Gastrocnemius medialis (tissue), 4 donors: Measurements from ENCODE around the gene COL9A3. TPM values are rescaled to one million over a fixed set of nuclear protein-coding genes. Genes with fewer than 3 reads are reported as not detected.

Experiments used
- ATAC-seq, 2 donors: fragments of 150-250 bp; one replicate each; pipeline ENCODE4 v1.9.1; 2016
- DNase-seq, 2 donors: peaks; one replicate each; pipeline ENCODE4 v3.0.0-alpha.2; 2019
- H3K27ac ChIP-seq, 4 donors: fragments of 200-600 bp; sonication (generic); 1 replicate in 1 of 4; 2 replicates in 3 of 4; pipeline ENCODE4 v1.5.1; 2016 to 2018; ENCODE audit warnings: mild to moderate bottlenecking in 2 of 4, moderate library complexity in 1 of 4
- H3K27me3 ChIP-seq, 3 donors: fragments of 200-600 bp; sonication (generic) in 2 of 3; 1 replicate in 1 of 3; 2 replicates in 2 of 3; pipeline versions ENCODE4 v1.5.1 to v1.6.0; 2016 to 2019; ENCODE audit warnings: mild to moderate bottlenecking in 1 of 3, moderate library complexity in 1 of 3
- H3K36me3 ChIP-seq, 2 donors: fragments of 200-600 bp; sonication (generic) in 1 of 2; one replicate each; pipeline ENCODE4 v1.5.1; 2017 to 2018
- H3K4me1 ChIP-seq, 2 donors: fragments of 200-600 bp; sonication (generic) in 1 of 2; one replicate each; pipeline ENCODE4 v1.5.1; 2016 to 2017; ENCODE audit warnings: mild to moderate bottlenecking in 2 of 2
- H3K4me3 ChIP-seq, 4 donors: fragments of 200-600 bp; sonication (generic) in 3 of 4; 1 replicate in 1 of 4; 2 replicates in 3 of 4; pipeline ENCODE4 v1.5.1; 2016 to 2019; ENCODE audit warnings: mild to moderate bottlenecking in 2 of 4
- H3K9me3 ChIP-seq, 3 donors: fragments of 200-600 bp; sonication (generic) in 2 of 3; 1 replicate in 1 of 3; 2 replicates in 2 of 3; pipeline ENCODE4 v1.5.1; 2016 to 2019
- POLR2A ChIP-seq, 2 donors: fragments of 450-650 bp; IDR thresholded peaks; one replicate each; pipeline ENCODE4 v1.6.1; 2017; ENCODE audit warnings: antibody characterized with exemption in 2 of 2, mild to moderate bottlenecking in 2 of 2, moderate library complexity in 2 of 2
- in situ Hi-C, 4 donors: fragments of 200-750 bp; cut with MboI; loops; one replicate each; pipeline versions ENCODE4 v1.15.0 to v1.8.0; 2017; ENCODE audit warnings: low sequenced_read_pairs in 4 of 4
- intact Hi-C: fragments of 100-400 bp; cut with DNase I; formaldehyde crosslinking; loops from one replicate; pipeline ENCODE4 v1.15.1; 2023; ENCODE audit warnings: low total_unique reads
- total RNA-seq, 4 donors: library from RNA; depleted of rRNA; stranded (reverse); fragments of >200 nt; gene quantifications; one replicate each; pipeline versions ENCODE4 v1.1.0 to v1.2.3, GENCODE V29; 2016
- TF ChIP-seq, protein P1 (sequence below), 5 experiments: fragments of 450-650 bp in 3 of 5; fragments of 200-600 bp in 2 of 5; sonication (generic) in 2 of 5; IDR thresholded peaks in 4 of 5; conservative IDR thresholded peaks in 1 of 5; 1 replicate in 4 of 5; 2 replicates in 1 of 5; pipeline ENCODE4 v1.5.1; 2016 to 2019; ENCODE audit warnings: antibody characterized with exemption in 5 of 5, mild to moderate bottlenecking in 3 of 5, moderate library complexity in 3 of 5

COL9A3 gene
- total RNA-seq, 4 donors from 2014 or later = 0.41 to 4.1 (median 1.6) TPM

DNA sequence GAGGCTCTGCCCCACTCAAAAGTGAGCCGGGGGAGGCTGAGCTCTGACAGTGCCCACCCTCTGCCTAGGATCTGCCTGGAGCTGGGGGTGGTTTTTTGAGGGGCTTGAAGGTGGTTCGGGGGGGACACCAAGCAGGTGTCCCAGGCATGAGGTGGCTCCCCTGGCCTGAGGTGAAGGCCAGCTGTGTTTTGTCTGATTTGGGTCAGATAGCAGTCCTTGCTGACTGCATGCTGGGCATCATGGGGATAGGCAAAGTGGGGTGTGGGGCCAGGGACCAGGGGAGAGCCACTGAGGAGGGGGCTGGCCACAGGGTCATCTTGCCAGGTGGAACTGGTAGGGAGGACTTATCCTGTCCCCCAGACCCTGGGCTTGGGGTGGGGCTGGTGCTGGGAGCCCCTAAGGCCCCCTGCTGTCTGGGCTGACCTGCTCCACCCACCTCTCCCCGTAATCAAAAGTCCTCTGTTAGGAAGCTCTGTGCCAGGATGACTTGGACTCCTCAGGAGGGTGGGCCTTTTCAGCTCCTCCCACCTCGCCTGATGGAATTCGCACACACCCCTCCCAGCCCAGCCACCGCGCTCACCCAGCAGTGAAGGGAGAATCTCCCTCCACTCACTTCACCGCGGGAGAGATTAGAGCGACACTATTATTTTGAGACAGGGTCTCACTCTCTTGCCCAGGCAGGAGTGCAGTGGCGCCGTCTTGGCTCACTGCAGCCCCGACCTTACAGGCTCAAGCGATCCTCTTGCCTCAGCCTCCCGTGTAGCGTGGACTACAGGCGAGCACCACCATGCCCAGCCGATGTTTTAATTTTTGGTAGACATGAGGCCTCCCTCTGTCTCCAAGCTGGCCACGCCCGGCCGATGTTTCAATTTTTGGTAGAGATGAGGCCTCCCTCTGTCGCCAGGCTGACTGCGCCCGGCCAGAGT lies 1.5 kb upstream of the COL9A3 start:
- Histone ChIP-seq H3K4me3 (no peak overlapping the region), H3K27ac (no peak overlapping the region), H3K4me1 (peaks cover 14 to 20% of the 10 kb centered on the region in 2 donors), H3K27me3 (peaks cover 44 to 53% (median 53%) of the 10 kb centered on the region in 3 donors), H3K9me3 (no peaks in the 10 kb centered on the region), H3K36me3 (peaks cover 0 to 22% of the 10 kb centered on the region in 2 donors)
- DNase-seq = no peak
- intact Hi-C loops (no loop called here), in situ Hi-C loops (no loop called here)
- no peak for TF ChIP-seq POLR2A (IDR thresholded peaks at IDR 0.05)
- TF ChIP-seq, protein P1, sequence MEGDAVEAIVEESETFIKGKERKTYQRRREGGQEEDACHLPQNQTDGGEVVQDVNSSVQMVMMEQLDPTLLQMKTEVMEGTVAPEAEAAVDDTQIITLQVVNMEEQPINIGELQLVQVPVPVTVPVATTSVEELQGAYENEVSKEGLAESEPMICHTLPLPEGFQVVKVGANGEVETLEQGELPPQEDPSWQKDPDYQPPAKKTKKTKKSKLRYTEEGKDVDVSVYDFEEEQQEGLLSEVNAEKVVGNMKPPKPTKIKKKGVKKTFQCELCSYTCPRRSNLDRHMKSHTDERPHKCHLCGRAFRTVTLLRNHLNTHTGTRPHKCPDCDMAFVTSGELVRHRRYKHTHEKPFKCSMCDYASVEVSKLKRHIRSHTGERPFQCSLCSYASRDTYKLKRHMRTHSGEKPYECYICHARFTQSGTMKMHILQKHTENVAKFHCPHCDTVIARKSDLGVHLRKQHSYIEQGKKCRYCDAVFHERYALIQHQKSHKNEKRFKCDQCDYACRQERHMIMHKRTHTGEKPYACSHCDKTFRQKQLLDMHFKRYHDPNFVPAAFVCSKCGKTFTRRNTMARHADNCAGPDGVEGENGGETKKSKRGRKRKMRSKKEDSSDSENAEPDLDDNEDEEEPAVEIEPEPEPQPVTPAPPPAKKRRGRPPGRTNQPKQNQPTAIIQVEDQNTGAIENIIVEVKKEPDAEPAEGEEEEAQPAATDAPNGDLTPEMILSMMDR (IDR thresholded peaks at IDR 0.05 in 4 of 5, conservative IDR thresholded peaks at IDR 0.05 in 1 of 5) = no peak
- no peak for ATAC-seq

DNA sequence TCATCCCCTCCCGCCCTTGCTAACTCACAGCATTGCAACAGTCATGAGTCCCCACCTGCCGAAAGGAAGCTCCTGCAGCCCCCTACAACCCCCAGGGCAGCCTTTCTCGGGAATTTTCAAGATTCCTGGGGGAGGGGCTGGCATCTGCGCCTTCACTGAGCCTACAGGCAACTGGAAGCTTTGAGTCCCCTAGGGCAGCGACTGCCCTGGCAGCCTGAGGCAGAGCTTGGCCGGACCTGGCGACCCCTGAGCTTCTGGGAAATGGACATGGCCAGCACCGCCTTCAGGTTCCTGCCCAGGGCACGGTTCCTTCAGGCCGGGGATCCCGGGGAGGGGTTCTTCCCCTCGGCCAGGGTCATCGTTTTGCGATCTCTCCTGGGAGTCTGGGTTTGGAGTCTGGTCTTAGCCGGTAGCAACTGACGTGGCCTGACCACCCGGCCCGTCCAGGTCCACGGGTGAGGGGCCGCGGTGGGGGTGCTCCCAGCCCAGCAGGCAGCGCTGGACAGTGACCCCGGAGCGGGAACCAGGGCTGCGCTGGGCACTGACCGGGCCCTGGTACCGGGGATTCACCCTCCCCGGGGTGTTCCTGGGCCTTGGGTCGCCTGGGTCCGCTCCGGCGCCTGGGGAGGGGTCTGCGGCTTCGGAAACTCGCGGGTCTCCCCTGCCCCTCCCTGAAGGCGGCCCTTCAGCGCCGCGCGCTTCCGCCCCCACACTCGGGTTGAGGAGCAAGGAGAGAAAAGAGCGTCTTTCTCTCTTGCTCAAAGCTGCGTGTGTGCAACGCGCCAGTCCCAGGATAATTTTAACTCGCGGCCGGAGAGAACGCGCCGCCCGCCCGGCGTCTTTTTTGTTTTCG lies 593 bp upstream of the COL9A3 start:
- intact Hi-C loops = no loop called here
- Histone ChIP-seq H3K36me3 (peaks cover 0 to 17% of the 10 kb centered on the region in 2 donors), H3K4me3 (peak overlapping the region; percentile 3 to 36 (median 28)), H3K9me3 (no peaks in the 10 kb centered on the region), H3K4me1 (peaks cover 14 to 20% of the 10 kb centered on the region in 2 donors), H3K27me3 (peaks cover 44 to 53% (median 53%) of the 10 kb centered on the region in 3 donors), H3K27ac (no peak overlapping the region)
- in situ Hi-C loops = no loop called here
- ATAC-seq (no peak), DNase-seq (no peak)
- TF ChIP-seq, protein P1 (IDR thresholded peaks at IDR 0.05 in 4 of 5, conservative IDR thresholded peaks at IDR 0.05 in 1 of 5) = no peak
- no peak for TF ChIP-seq POLR2A (IDR thresholded peaks at IDR 0.05)

DNA sequence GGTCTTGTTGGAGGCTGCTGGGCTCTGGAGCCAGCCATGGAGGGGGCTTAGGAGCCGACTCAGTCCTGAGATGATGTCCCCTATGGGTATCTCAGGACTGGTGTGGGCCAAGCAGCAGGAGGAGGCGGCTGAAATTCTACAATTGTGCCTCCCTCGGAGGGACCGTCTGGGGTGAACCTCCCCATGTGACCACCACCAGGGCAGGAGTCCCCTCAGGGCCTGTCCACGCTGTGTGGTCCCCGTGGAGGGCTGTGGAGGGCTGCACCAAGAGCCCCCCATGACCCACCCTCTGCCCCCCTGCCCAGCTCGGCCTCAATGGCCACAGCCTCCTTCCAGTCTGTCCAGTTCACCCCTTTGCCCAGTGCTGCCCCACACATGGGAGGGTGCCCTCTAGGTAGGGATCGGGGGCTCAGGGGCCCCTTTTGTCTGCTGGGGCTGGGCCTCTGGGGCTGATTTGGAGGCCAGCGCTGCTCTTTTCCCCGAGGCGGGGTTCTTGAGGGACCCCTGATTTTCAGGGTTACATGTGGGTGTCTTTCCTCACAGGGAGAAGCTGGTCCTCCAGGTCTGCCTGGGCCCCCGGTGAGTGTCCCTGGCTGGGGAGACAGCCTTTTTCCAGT lies 1.2 kb downstream of the COL9A3 start:
- DNase-seq = no peak
- Histone ChIP-seq H3K4me1 (peaks cover 14 to 20% of the 10 kb centered on the region in 2 donors), H3K4me3 (no peak overlapping the region), H3K27me3 (peaks cover 44 to 53% (median 53%) of the 10 kb centered on the region in 3 donors), H3K9me3 (no peaks in the 10 kb centered on the region), H3K27ac (no peak overlapping the region), H3K36me3 (no peaks in the 10 kb centered on the region)
- intact Hi-C loops = no loop called here
- TF ChIP-seq, protein P1 (IDR thresholded peaks at IDR 0.05 in 4 of 5, conservative IDR thresholded peaks at IDR 0.05 in 1 of 5) = no peak
- no peak for TF ChIP-seq POLR2A (IDR thresholded peaks at IDR 0.05)
- in situ Hi-C loops = no loop called here
- no peak for ATAC-seq

DNA sequence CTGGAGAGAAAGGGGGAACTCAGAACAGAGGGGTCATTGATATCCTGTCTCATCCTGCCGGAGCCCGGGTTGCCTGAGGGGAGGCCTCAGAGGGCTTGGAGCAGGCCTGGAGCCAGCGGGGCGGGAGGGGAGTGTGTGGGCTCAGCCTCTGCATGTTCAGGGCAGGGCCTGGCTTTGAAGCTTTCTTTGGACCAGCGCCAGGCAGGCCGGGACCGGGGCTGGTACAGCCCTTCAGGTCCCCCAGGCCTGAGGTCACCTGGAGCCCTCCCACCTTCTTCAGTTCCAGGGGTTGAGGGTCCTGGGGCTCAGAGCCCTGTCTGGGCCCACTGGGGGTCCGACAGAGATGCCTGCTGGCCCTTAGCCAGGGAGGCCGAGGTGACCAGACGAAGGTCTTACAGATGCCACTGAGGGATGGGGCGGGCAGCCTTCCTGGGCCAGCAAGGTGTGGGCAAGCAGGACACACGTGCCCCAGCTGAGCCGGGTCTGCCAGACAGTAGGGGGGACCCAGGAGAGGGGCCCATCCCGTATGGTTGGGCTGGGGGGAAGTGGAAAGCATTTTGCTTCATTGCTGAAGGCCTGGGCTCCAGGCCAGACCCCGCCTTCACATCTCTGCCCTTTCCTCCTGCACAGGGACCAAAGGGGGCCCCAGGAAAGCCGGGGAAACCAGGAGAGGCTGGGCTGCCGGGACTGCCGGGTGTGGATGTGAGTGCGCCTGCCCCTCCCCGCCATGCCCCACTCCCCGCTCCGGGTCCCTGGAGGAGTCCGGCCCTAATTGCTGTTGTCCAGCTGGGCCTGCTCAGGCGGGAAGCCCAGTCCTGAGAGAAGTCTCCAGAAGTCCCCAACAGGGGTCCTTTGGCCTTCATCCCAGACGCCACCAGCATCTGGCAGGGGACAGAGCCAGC lies 2.0 kb downstream of the COL9A3 start:
- in situ Hi-C loops (no loop called here), intact Hi-C loops (no loop called here)
- ATAC-seq (peak in 1 of 2 donors; percentile 19), DNase-seq (no peak)
- Histone ChIP-seq H3K36me3 (no peaks in the 10 kb centered on the region), H3K4me3 (no peak overlapping the region), H3K9me3 (no peaks in the 10 kb centered on the region), H3K4me1 (peaks cover 14 to 20% of the 10 kb centered on the region in 2 donors), H3K27me3 (peaks cover 44 to 53% (median 53%) of the 10 kb centered on the region in 3 donors), H3K27ac (peak overlapping the region in 1 of 4 donors; percentile 35)
- no peak for TF ChIP-seq POLR2A (IDR thresholded peaks at IDR 0.05)
- TF ChIP-seq, protein P1 (IDR thresholded peaks at IDR 0.05 in 4 of 5, conservative IDR thresholded peaks at IDR 0.05 in 1 of 5) = no peak
